H9 (cell line): ENCODE measurements around the gene CTNNAL1. TPM values are rescaled to one million over a fixed set of nuclear protein-coding genes. Genes with fewer than 3 reads are reported as not detected.

Experiments
- DNase-seq: peaks from one replicate; pipeline ENCODE4 v3.0.0-alpha.2; 2017
- H2AFZ ChIP-seq: one replicate; pipeline ENCODE4 v1.6.1; 2013; ENCODE audit warnings: mild to moderate bottlenecking, low read length, control low read depth, moderate library complexity
- H2AK5ac ChIP-seq: 2 replicates; pipeline ENCODE4 v1.6.1; 2013; ENCODE audit warnings: low read length, control low read depth, mixed read lengths; ENCODE audit not compliant: insufficient read length
- H2BK120ac ChIP-seq: one replicate; pipeline ENCODE4 v1.6.1; 2013; ENCODE audit warnings: low read depth, mild to moderate bottlenecking, low read length, control low read depth, inconsistent platforms; ENCODE audit not compliant: poor library complexity, severe bottlenecking
- H2BK12ac ChIP-seq: 2 replicates; pipeline ENCODE4 v1.6.1; 2013; ENCODE audit warnings: low read length, control low read depth, mixed read lengths, low read depth; ENCODE audit not compliant: insufficient read length
- H2BK15ac ChIP-seq: 2 replicates; pipeline ENCODE4 v1.6.1; 2013; ENCODE audit warnings: low read depth, low read length, control low read depth
- H2BK20ac ChIP-seq: one replicate; pipeline ENCODE4 v1.6.1; 2013; ENCODE audit warnings: low read depth, mild to moderate bottlenecking, low read length, control low read depth, inconsistent platforms; ENCODE audit not compliant: poor library complexity, severe bottlenecking
- H2BK5ac ChIP-seq: 2 replicates; pipeline ENCODE4 v1.6.1; 2013; ENCODE audit warnings: low read length, control low read depth, mixed read lengths; ENCODE audit not compliant: insufficient read length
- H3K14ac ChIP-seq: 2 replicates; pipeline ENCODE4 v1.6.1; 2013; ENCODE audit warnings: low read length, control low read depth; ENCODE audit not compliant: insufficient read depth
- H3K18ac ChIP-seq: 2 replicates; pipeline ENCODE4 v1.6.1; 2013; ENCODE audit warnings: low read depth, mild to moderate bottlenecking, mixed read lengths, low read length, control low read depth; ENCODE audit not compliant: insufficient read length
- H3K23ac ChIP-seq: 2 replicates; pipeline ENCODE4 v1.6.1; 2013; ENCODE audit warnings: low read length, control low read depth, mixed read lengths, low read depth; ENCODE audit not compliant: insufficient read length
- H3K23me2 ChIP-seq: 2 replicates; pipeline ENCODE4 v1.6.1; 2013; ENCODE audit warnings: low read depth, mild to moderate bottlenecking, mixed read lengths, low read length, control low read depth; ENCODE audit not compliant: insufficient read length, poor library complexity, severe bottlenecking
- H3K27ac ChIP-seq: 2 replicates; pipeline ENCODE4 v1.5.1; 2013; ENCODE audit warnings: low read length, control low read depth, mixed read lengths, low read depth; ENCODE audit not compliant: insufficient read length
- H3K27me3 ChIP-seq: 2 replicates; pipeline ENCODE4 v1.6.1; 2013; ENCODE audit warnings: low read length, control low read depth, inconsistent platforms; ENCODE audit not compliant: insufficient read depth
- H3K4ac ChIP-seq: 2 replicates; pipeline ENCODE4 v1.6.1; 2013; ENCODE audit warnings: low read depth, mild to moderate bottlenecking, control low read depth, inconsistent platforms, low read length, moderate library complexity
- H3K4me1 ChIP-seq: 2 replicates; pipeline ENCODE4 v1.6.1; 2013; ENCODE audit warnings: low read length, control low read depth, inconsistent platforms; ENCODE audit not compliant: insufficient read depth
- H3K4me2 ChIP-seq: 2 replicates; pipeline ENCODE4 v1.6.1; 2013; ENCODE audit warnings: low read length, control low read depth, mixed read lengths; ENCODE audit not compliant: insufficient read length, insufficient read depth
- H3K56ac ChIP-seq: 2 replicates; pipeline ENCODE4 v1.6.1; 2013; ENCODE audit warnings: low read depth, mild to moderate bottlenecking, mixed read lengths, low read length, control low read depth; ENCODE audit not compliant: insufficient read length
- H3K79me1 ChIP-seq: 2 replicates; pipeline ENCODE4 v1.6.1; 2013; ENCODE audit warnings: low read depth, mild to moderate bottlenecking, moderate library complexity, low read length, control low read depth, inconsistent platforms; ENCODE audit not compliant: insufficient read depth, poor library complexity, severe bottlenecking
- H3K79me2 ChIP-seq: 2 replicates; pipeline ENCODE4 v1.6.1; 2013; ENCODE audit warnings: low read length, control low read depth, inconsistent platforms; ENCODE audit not compliant: insufficient read depth
- H3K9ac ChIP-seq: 2 replicates; pipeline ENCODE4 v1.6.1; 2013; ENCODE audit warnings: low read length, control low read depth, mixed read lengths; ENCODE audit not compliant: insufficient read length; ENCODE audit errors: extremely low read depth
- H3K9me3 ChIP-seq: one replicate; pipeline ENCODE4 v1.6.1; 2013; ENCODE audit warnings: low read depth, low read length, inconsistent platforms; ENCODE audit not compliant: control insufficient read depth
- H3T11ph ChIP-seq: one replicate; pipeline ENCODE4 v1.6.1; 2013; ENCODE audit warnings: mild to moderate bottlenecking, low read length, control low read depth, inconsistent platforms
- H4K20me1 ChIP-seq: one replicate; pipeline ENCODE4 v1.6.1; 2013; ENCODE audit not compliant: control insufficient read depth, insufficient read length, insufficient read depth
- H4K5ac ChIP-seq: 2 replicates; pipeline ENCODE4 v1.6.1; 2013; ENCODE audit warnings: low read depth, mild to moderate bottlenecking, mixed read lengths, low read length, control low read depth; ENCODE audit not compliant: insufficient read length
- H4K8ac ChIP-seq: replicated peaks from 2 replicates; pipeline ENCODE4 v1.6.1; 2013; ENCODE audit warnings: low read length, control low read depth, mixed read lengths, low read depth; ENCODE audit not compliant: insufficient read length
- H4K91ac ChIP-seq: 2 replicates; pipeline ENCODE4 v1.6.1; 2013; ENCODE audit warnings: low read depth, mild to moderate bottlenecking, moderate library complexity, mixed read lengths, low read length, control low read depth; ENCODE audit not compliant: insufficient read length
- H3K27ac Mint-ChIP-seq, 3 experiments: 2 replicates in 2 of 3; 3 replicates in 1 of 3; pipeline ENCODE4 v1.8.0; 2020 to 2021; ENCODE audit warnings: mixed read lengths in 3 of 3, mild to moderate bottlenecking in 1 of 3, moderate library complexity in 1 of 3
- H3K27me3 Mint-ChIP-seq: 2 replicates; pipeline ENCODE4 v1.8.0; 2021; ENCODE audit warnings: low read depth, mild to moderate bottlenecking, moderate library complexity, mixed read lengths
- H3K36me3 Mint-ChIP-seq, 3 experiments: 2 replicates in 2 of 3; 3 replicates in 1 of 3; pipeline ENCODE4 v1.8.0; 2020 to 2021; ENCODE audit warnings: low read depth in 3 of 3, mixed read lengths in 3 of 3; ENCODE audit not compliant: insufficient read depth in 1 of 3
- H3K4me1 Mint-ChIP-seq, 2 experiments: 2 replicates each; pipeline ENCODE4 v1.8.0; 2020; ENCODE audit warnings: mixed read lengths in 2 of 2
- H3K4me3 Mint-ChIP-seq, 2 experiments: 2 replicates in 1 of 2; 3 replicates in 1 of 2; pipeline ENCODE4 v1.8.0; 2020 to 2021; ENCODE audit warnings: mild to moderate bottlenecking in 2 of 2, mixed read lengths in 2 of 2, moderate library complexity in 1 of 2
- H3K9me3 Mint-ChIP-seq, 2 experiments: 2 replicates in 1 of 2; 3 replicates in 1 of 2; pipeline ENCODE4 v1.8.0; 2020; ENCODE audit warnings: mild to moderate bottlenecking in 2 of 2, mixed read lengths in 2 of 2, moderate library complexity in 1 of 2
- WGBS: extraction: QIAGEN DNeasy Blood & Tissue Kit; methylation state at CpG from one replicate; pipeline ENCODE4 v1.1.7; 2013; ENCODE audit warnings: missing lambda C conversion rate, low lambda C conversion rate, mixed read lengths; ENCODE audit not compliant: insufficient read length; ENCODE audit errors: extremely low coverage; 5-methylcytosine and 5-hydroxymethylcytosine counted together
- total RNA-seq: library from RNA; stranded (reverse); gene quantifications from 2 replicates; pipeline ENCODE4 v1.2.1, GENCODE V29; 2021
- TF ChIP-seq, protein P1 (sequence below): fragments of 200-600 bp; sonication (generic); conservative IDR thresholded peaks from 3 replicates; pipeline ENCODE4 v1.8.0; 2021; ENCODE audit warnings: antibody characterized with exemption, mild to moderate bottlenecking

CTNNAL1 gene
- total RNA-seq, 1 experiment from 2014 or later: 52.9 TPM

DNA sequence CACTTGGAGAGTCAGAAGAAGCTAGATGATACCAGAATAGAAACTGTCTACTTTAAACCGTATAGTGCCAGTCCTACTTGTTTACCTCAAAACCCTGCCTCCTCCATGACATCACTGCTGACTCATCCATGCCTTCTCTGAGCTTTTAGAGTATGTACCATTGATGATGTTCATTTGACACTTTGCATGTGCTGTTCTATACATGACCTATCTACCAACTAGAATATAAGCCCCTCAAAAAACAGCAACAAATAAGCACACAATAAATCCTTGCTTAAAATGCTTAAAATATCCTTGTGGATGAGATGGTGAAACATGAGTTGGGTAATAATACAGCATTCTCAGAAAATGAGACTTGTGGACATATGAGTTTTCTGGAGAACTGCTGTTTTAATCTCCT is 2.6 kb downstream of the CTNNAL1 start:
- Mint-ChIP-seq H3K9me3 (no peaks in the 10 kb centered on the region; a peak in 2 of 5 replicates), H3K36me3 (peaks cover 0 to 6% (median 2%) of the 10 kb centered on the region in 3 experiments; a peak in 4 of 7 replicates), H3K27me3 (peaks cover 11% of the 10 kb centered on the region), H3K4me3 (no peak overlapping the region), H3K4me1 (peaks cover 19 to 33% of the 10 kb centered on the region in 2 experiments), H3K27ac (no peak overlapping the region)
- H3T11ph ChIP-seq: no peak overlapping the region
- no peak overlapping the region for H2BK12ac ChIP-seq
- H3K14ac ChIP-seq: no peak overlapping the region
- no peaks in the 10 kb centered on the region for H3K4me1 ChIP-seq
- no peak overlapping the region for H4K91ac ChIP-seq
- H2BK15ac ChIP-seq: no peak overlapping the region
- H3K23me2 ChIP-seq: peaks cover 12% of the 10 kb centered on the region
- H3K27me3 ChIP-seq: no peaks in the 10 kb centered on the region; the same call in 1 of the 2 replicates
- H2AK5ac ChIP-seq: no peak overlapping the region
- H3K79me1 ChIP-seq: peaks cover 3% of the 10 kb centered on the region
- H3K9me3 ChIP-seq: no peaks in the 10 kb centered on the region
- H2BK120ac ChIP-seq: no peak overlapping the region
- no peak overlapping the region for H3K9ac ChIP-seq
- H4K8ac ChIP-seq: no peak overlapping the region
- H2AFZ ChIP-seq: no peak overlapping the region
- no peak overlapping the region for H4K5ac ChIP-seq
- peaks cover 1% of the 10 kb centered on the region; the same call in 1 of the 2 replicates for H3K79me2 ChIP-seq
- no peaks in the 10 kb centered on the region for H4K20me1 ChIP-seq
- no peak overlapping the region for H3K4ac ChIP-seq
- DNase-seq: no peak
- no peak overlapping the region for H2BK5ac ChIP-seq
- no peak overlapping the region for H3K4me2 ChIP-seq
- TF ChIP-seq, protein P1, sequence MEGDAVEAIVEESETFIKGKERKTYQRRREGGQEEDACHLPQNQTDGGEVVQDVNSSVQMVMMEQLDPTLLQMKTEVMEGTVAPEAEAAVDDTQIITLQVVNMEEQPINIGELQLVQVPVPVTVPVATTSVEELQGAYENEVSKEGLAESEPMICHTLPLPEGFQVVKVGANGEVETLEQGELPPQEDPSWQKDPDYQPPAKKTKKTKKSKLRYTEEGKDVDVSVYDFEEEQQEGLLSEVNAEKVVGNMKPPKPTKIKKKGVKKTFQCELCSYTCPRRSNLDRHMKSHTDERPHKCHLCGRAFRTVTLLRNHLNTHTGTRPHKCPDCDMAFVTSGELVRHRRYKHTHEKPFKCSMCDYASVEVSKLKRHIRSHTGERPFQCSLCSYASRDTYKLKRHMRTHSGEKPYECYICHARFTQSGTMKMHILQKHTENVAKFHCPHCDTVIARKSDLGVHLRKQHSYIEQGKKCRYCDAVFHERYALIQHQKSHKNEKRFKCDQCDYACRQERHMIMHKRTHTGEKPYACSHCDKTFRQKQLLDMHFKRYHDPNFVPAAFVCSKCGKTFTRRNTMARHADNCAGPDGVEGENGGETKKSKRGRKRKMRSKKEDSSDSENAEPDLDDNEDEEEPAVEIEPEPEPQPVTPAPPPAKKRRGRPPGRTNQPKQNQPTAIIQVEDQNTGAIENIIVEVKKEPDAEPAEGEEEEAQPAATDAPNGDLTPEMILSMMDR: no peak
- no CpG with 5 or more reads among the region's 1 CpG for WGBS
- no peak overlapping the region for H3K23ac ChIP-seq
- no peak overlapping the region for H3K27ac ChIP-seq
- H3K56ac ChIP-seq: no peak overlapping the region
- no peak overlapping the region for H3K18ac ChIP-seq
- no peak overlapping the region for H2BK20ac ChIP-seq
